Activated T-helper 2 cell treated with anti-CD3 and anti-CD28 coated beads, Interferon-gamma antibody, Interleukin-2, Interleukin-4, amounts not matched to agents 10 μg/mL and 5 μg/mL and 100 μg/mL, durations not matched to agents 14 hours and 24 hours and 36 hours (primary cell): ENCODE data around the gene EPB41L4A. TPM values are rescaled to one million over a fixed set of nuclear protein-coding genes. Genes with fewer than 3 reads are reported as not detected.
A peak's percentile ranks its signal among the peaks of the same experiment; 100 is the strongest.
"Not testable (repeated sequence)": the region's sequence is repeated elsewhere in the genome, so short reads cannot be mapped to it uniquely, and the experiment has no call there.

Experiments
- DNase-seq: peaks from one replicate; pipeline ENCODE4 v3.0.0; 2021; ENCODE audit warnings: low spot score
- H3K27ac Mint-ChIP-seq: one replicate; pipeline ENCODE4 v1.8.0; 2021; ENCODE audit warnings: mixed read lengths
- H3K27me3 Mint-ChIP-seq: one replicate; pipeline ENCODE4 v1.8.0; 2021; ENCODE audit warnings: low read depth, mixed read lengths
- H3K36me3 Mint-ChIP-seq: one replicate; pipeline ENCODE4 v1.8.0; 2021; ENCODE audit warnings: low read depth, mixed read lengths
- H3K4me1 Mint-ChIP-seq: one replicate; pipeline ENCODE4 v1.8.0; 2021; ENCODE audit warnings: low read depth, mixed read lengths
- H3K4me3 Mint-ChIP-seq: one replicate; pipeline ENCODE4 v1.8.0; 2021; ENCODE audit warnings: low read depth, mild to moderate bottlenecking, moderate library complexity, mixed read lengths
- H3K9me3 Mint-ChIP-seq: one replicate; pipeline ENCODE4 v1.8.0; 2021; ENCODE audit warnings: mixed read lengths
- intact Hi-C: fragments of 100-400 bp; cut with micrococcal nuclease; formaldehyde crosslinking; loops from one replicate; pipeline ENCODE4 v1.15.1; 2023
- total RNA-seq: library from RNA; stranded (reverse); gene quantifications from 2 replicates; pipeline ENCODE4 v1.2.3, GENCODE V29; 2022

Gene EPB41L4A
- total RNA-seq, 1 donor from 2014 or later = 0.68 TPM

DNA sequence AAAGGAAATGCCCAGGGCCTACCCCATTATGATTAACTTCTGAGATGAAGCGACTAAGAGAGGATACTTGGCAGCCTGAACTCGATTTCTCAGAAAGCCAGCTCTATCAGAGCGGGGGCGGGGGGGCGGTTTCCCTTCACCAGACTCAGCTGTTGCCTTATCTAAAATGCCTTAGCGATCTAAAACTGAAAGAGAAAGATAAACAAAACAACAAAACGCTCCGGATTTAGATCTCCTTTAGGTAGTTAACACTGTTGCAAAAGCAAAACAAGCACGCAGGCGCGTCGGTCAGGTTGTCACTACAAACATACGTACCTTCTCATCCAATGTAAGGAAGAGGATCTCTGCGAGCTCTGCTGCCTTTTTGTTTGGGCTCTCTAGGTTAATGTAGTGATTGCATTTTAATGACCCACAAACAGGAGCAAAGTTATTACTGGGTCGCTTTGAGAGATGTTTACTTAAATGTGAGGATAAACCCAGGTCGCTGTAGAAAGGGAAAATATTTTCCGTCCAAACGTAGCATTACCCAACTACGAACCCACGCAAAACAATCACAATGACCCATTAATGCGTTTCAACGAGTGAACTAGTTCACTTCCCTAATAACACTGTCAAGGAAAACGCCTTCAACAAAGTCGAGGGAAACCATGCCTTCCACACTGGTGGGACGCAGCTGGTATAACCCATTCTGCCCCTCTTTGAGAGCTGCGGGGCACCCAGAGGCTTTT lies 982 bp downstream of the EPB41L4A start:
- peak overlapping the region; percentile 70 for H3K4me3 Mint-ChIP-seq
- peaks cover 11% of the 10 kb centered on the region for H3K4me1 Mint-ChIP-seq
- no peak overlapping the region for H3K27ac Mint-ChIP-seq
- no peaks in the 10 kb centered on the region for H3K9me3 Mint-ChIP-seq
- intact Hi-C loops = loop anchor here (5.0 to 10.0 kb wide), 2 partner anchors 256 to 1673 kb away; no protein-coding TSS in a partner anchor
- H3K27me3 Mint-ChIP-seq = peaks cover 60% of the 10 kb centered on the region
- peak; percentile 58 for DNase-seq
- H3K36me3 Mint-ChIP-seq = no peaks in the 10 kb centered on the region

DNA sequence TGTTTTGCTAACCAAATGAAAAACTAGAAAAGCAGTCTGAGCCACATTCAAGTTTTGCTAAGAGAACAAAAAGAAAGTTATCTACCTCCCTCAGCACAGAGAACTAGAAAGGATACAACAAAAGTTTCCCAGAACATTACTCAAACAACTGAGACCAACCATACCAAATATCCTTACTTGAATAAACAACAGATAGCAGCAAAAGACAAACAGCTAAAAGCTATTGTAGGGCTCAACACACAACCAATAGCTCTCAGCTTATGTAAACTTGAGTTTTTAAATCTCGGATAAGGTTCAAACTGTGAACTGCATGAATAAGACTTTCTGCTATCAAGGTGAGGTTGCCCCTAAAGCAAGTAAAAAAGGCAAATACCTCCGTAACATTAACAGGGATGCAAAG lies 3.5 kb downstream of the EPB41L4A start:
- no peak for DNase-seq
- intact Hi-C loops = loop anchor here (5.0 to 10.0 kb wide), 2 partner anchors 253 to 1671 kb away; no protein-coding TSS in a partner anchor
- H3K4me3 Mint-ChIP-seq = no peak overlapping the region
- no peaks in the 10 kb centered on the region for H3K9me3 Mint-ChIP-seq
- peaks cover 11% of the 10 kb centered on the region for H3K4me1 Mint-ChIP-seq
- H3K36me3 Mint-ChIP-seq = no peaks in the 10 kb centered on the region
- no peak overlapping the region for H3K27ac Mint-ChIP-seq
- peaks cover 61% of the 10 kb centered on the region for H3K27me3 Mint-ChIP-seq

DNA sequence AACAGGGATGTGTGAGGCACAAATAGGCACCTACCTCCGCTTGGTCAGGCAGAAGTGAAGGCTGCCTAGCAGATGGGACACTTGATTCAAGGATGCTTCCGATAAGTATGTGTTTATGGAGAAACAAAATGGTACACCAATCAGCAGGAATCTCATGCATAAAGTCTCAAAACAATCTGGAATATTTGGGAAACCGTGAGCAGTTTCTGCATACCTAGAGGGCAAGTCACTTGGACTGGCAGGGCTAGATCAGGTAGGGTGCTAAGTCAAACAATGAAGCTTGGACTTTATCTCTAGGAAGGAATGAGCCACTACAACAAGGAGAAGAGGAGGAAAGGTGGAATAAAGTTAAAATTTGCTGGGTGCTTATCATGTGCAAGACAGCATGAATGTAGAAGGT lies 5.5 kb downstream of the EPB41L4A start:
- H3K9me3 Mint-ChIP-seq = no peaks in the 10 kb centered on the region
- H3K36me3 Mint-ChIP-seq = no peaks in the 10 kb centered on the region
- no peak overlapping the region for H3K27ac Mint-ChIP-seq
- H3K4me3 Mint-ChIP-seq = no peak overlapping the region
- peaks cover 8% of the 10 kb centered on the region for H3K4me1 Mint-ChIP-seq
- intact Hi-C loops = loop anchor here (10.0 kb wide), 1 partner anchor 1669 kb away; no protein-coding TSS in a partner anchor
- DNase-seq = no peak
- H3K27me3 Mint-ChIP-seq = peaks cover 63% of the 10 kb centered on the region

DNA sequence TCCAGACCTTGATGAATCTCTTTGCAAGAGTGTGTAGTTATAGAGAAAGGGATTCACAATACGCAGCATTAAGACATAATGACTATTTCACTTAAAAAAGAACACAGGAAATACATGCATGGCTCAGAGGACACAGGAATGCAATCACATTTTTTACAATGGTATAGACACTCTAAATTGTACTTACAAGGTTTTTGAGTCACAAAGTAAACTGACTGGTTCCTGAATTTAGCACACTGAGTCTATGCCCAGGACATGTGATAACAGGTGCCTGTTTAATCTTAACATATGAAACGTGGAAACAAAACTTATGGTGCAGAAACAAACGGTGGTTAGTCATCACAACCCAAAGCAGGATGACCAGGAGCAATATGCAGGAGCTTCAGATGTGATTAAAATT lies 6.7 kb downstream of the EPB41L4A start:
- Mint-ChIP-seq H3K4me1 (no peaks in the 10 kb centered on the region), H3K27me3 (peaks cover 54% of the 10 kb centered on the region), H3K27ac (no peak overlapping the region), H3K36me3 (no peaks in the 10 kb centered on the region), H3K4me3 (no peak overlapping the region), H3K9me3 (no peaks in the 10 kb centered on the region)
- no peak for DNase-seq
- intact Hi-C loops = loop anchor here (10.0 kb wide), 1 partner anchor 1668 kb away; no protein-coding TSS in a partner anchor

DNA sequence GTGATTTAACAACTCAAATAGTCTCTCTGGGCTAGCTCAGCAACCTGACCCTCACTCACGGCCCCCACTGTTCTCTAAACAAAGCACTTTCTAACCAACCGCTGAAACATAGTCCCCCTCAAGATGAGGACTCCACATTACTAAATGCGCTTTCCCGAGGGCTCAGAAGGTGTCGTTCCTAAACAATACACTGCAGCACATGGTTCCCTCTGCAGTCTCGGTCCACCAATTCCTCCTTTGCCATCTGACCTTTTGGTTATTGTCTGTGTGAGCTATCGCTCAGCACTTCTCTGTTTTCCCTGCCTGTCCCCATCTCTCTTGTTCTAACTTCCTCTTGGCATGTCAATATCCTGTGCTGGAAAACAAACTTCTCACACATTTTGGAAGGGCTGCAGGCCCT lies 7.2 kb downstream of the EPB41L4A start:
- peaks cover 50% of the 10 kb centered on the region for H3K27me3 Mint-ChIP-seq
- H3K27ac Mint-ChIP-seq = no peak overlapping the region
- no peak for DNase-seq
- H3K36me3 Mint-ChIP-seq = no peaks in the 10 kb centered on the region
- H3K9me3 Mint-ChIP-seq = no peaks in the 10 kb centered on the region
- no peaks in the 10 kb centered on the region for H3K4me1 Mint-ChIP-seq
- H3K4me3 Mint-ChIP-seq = no peak overlapping the region
- intact Hi-C loops = loop anchor here (10.0 kb wide), 1 partner anchor 1667 kb away; no protein-coding TSS in a partner anchor

DNA sequence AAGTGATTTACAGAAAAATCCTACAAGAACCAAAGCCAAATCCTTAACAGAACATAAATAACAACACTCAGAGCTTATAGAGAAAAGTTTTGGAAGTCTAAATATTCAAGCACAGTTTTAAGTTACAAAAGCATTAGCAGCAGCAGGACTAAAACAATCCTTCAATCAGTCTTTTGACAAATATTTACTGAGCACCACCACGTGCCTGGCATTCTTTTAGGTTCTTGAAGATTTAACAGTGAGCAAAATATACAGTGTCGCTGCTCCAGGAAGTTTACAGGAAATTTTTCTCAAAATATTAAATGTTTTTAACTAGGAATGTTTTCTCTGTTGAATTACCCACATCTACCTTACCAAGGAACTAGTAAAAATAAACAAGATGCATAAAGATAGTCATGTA lies 11.4 kb downstream of the EPB41L4A start:
- Mint-ChIP-seq H3K27me3 (peaks cover 25% of the 10 kb centered on the region), H3K36me3 (no peaks in the 10 kb centered on the region), H3K4me1 (no peaks in the 10 kb centered on the region), H3K9me3 (no peaks in the 10 kb centered on the region), H3K4me3 (no peak overlapping the region), H3K27ac (no peak overlapping the region)
- intact Hi-C loops = no loop called here
- no peak for DNase-seq

DNA sequence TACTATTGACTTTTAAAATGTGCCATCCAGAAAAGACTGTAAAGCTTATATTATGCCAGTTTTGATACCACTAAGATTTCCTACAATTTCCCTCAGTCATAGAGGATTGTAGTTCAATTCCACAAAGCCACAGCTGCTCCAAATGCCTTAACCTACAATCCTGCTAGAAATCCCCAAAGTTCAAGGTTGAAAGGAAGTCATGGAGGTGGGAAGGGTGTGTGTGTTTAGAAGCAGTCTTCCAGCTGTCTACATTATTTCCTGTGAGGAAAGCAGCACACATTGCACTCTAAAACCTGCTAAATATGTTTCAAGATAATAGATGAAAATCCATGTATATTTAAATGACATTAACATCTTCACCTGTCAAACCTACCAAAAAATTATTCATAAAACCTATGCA lies 11.8 kb downstream of the EPB41L4A start:
- intact Hi-C loops = no loop called here
- Mint-ChIP-seq H3K9me3 (no peaks in the 10 kb centered on the region), H3K27me3 (peaks cover 24% of the 10 kb centered on the region), H3K4me1 (no peaks in the 10 kb centered on the region), H3K36me3 (no peaks in the 10 kb centered on the region), H3K4me3 (no peak overlapping the region), H3K27ac (no peak overlapping the region)
- DNase-seq = no peak

DNA sequence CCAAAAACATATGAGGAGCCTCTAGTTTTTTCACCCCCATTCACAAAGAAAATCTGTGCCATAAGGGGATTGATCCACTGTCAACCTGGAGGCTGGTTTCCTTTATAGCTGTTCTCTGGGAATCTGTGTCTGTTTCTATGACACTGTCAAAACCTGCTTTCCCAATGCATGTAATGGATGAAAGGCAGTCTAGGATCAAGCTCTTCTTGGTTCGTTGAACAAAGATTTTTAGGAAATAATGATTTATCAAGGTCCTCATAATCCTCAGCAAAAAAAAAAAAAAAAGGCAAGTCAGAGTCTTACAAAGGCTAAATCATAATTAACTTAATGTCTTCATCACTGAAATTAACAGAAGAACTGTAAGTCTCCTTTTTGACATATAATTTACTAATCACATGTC lies 16.0 kb downstream of the EPB41L4A start:
- intact Hi-C loops = no loop called here
- Mint-ChIP-seq H3K9me3 (no peaks in the 10 kb centered on the region), H3K27me3 (peaks cover 12% of the 10 kb centered on the region), H3K27ac (no peak overlapping the region), H3K4me3 (no peak overlapping the region), H3K4me1 (no peaks in the 10 kb centered on the region), H3K36me3 (no peaks in the 10 kb centered on the region)
- no peak for DNase-seq

DNA sequence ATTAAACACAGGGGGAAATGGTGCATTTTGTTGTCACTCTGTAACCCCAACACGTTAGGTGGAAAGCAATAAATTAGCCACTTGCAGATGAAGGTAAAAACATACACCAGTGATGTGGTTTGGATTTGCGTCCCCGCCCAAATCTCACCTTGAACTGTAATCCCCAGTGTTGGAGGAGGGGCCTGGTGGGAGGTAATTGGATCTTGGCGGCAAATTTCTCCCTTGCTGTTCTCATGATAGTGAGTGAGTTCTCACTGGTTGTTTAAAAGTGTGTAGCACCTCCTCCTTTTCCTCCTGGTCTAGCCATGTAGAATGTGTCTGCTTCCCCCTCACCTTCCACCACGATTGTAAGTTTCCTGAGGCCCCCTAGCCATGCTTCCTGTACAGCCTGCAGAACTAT lies 17.2 kb downstream of the EPB41L4A start:
- Mint-ChIP-seq H3K36me3 (no peaks in the 10 kb centered on the region), H3K27me3 (peaks cover 10% of the 10 kb centered on the region), H3K4me3 (no peak overlapping the region), H3K4me1 (no peaks in the 10 kb centered on the region), H3K27ac (no peak overlapping the region), H3K9me3 (no peaks in the 10 kb centered on the region)
- intact Hi-C loops = no loop called here
- DNase-seq = no peak

DNA sequence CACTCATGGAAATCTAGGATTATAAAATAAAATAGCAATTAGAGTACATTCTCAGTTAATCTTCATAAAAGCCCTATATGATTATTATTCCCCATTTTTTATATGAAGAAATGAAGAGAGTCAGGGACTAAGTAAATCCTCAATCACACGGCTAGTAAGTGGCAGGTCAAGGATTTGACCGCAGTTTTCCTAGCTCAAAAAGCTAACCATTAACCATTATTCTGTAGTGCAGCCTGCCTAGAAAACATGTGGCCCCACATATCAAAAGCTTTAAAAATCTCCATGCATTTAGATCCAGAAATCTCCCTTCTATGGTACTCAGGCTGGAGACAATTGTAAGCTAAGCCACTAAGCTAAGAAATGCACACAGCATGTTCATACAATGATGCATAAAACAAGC lies 21.4 kb downstream of the EPB41L4A start:
- Mint-ChIP-seq H3K9me3 (no peaks in the 10 kb centered on the region), H3K27ac (no peak overlapping the region), H3K36me3 (no peaks in the 10 kb centered on the region), H3K4me1 (no peaks in the 10 kb centered on the region), H3K4me3 (no peak overlapping the region), H3K27me3 (peaks cover 8% of the 10 kb centered on the region)
- intact Hi-C loops = no loop called here
- no peak for DNase-seq

DNA sequence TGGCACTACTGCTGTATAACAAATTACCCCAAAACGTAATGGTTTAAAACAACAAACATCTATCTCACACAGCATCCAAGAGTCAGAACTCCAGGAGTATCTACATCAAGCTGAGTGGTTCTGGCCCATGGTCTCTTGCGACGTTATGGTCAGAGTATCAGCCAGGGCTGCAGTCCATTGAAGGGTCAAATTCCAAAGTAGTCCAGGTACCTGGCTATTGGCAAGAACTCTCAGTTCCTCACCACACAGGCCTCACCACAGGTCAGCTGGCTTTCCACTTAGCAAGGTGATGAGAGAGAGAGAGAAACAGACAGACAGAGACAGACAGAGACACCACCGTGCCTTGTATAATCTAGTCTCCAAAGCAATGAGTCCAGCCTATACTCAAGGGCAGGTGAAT lies 22.6 kb downstream of the EPB41L4A start:
- intact Hi-C loops = no loop called here
- no peak overlapping the region for H3K4me3 Mint-ChIP-seq
- H3K4me1 Mint-ChIP-seq = no peaks in the 10 kb centered on the region
- H3K27ac Mint-ChIP-seq = no peak overlapping the region
- no peak for DNase-seq
- H3K36me3 Mint-ChIP-seq = no peaks in the 10 kb centered on the region
- peaks cover 4% of the 10 kb centered on the region for H3K27me3 Mint-ChIP-seq
- H3K9me3 Mint-ChIP-seq = no peaks in the 10 kb centered on the region

DNA sequence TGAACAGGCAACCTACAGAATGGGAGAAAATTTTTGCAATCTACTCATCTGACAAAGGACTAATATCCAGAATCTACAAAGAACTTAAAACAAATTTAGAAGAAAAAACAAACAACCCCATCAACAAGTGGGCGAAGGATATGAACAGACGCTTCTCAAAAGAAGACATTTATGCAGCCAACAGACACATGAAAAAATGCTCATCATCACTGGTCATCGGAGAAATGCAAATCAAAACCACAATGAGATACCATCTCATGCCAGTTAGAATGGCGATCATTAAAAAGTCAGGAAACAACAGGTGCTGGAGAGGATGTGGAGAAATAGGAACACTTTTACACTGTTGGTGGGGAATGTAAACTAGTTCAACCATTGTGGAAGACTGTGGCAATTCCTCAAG lies 23.8 kb downstream of the EPB41L4A start:
- DNase-seq, H3K4me3 Mint-ChIP-seq, H3K36me3 Mint-ChIP-seq, H3K4me1 Mint-ChIP-seq, H3K9me3 Mint-ChIP-seq, H3K27me3 Mint-ChIP-seq, H3K27ac Mint-ChIP-seq, intact Hi-C loops: not testable (repeated sequence)

DNA sequence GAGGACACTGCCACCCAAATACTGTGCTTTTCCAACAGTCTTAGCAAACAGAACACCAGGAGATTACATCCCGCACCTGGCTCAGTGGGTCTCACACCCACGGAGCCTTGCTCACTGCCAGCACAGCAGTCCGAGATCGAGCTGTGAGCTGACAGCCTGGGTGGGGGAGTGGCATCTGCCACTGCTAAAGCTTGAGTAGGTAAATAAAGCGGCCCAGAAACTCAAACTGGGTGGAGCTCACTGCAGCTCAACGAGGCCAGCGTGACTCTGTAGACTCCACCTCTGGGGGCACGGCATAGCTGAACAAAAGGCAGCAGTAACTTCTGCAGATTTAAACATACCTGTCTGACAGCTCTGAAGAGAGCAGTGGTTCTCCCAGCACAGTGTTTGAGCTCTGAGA lies 28.8 kb downstream of the EPB41L4A start:
- no peak overlapping the region for H3K4me3 Mint-ChIP-seq
- DNase-seq = no peak
- intact Hi-C loops = no loop called here
- H3K4me1 Mint-ChIP-seq = no peaks in the 10 kb centered on the region
- no peak overlapping the region for H3K27ac Mint-ChIP-seq
- no peaks in the 10 kb centered on the region for H3K36me3 Mint-ChIP-seq
- H3K27me3 Mint-ChIP-seq = peaks cover 4% of the 10 kb centered on the region
- H3K9me3 Mint-ChIP-seq = no peaks in the 10 kb centered on the region
